HG02759 (cell line): Measurements from ENCODE around the gene DTX2.
"Not testable (repeated sequence)": the region's sequence is repeated elsewhere in the genome, so short reads cannot be mapped to it uniquely, and the experiment has no call there.

ENCODE experiments used
- ATAC-seq: cut with Tn5 transposase; IDR thresholded peaks from one replicate; pipeline ENCODE4 v1.9.1; 2021; ENCODE audit warnings: mild to moderate bottlenecking, moderate library complexity; ENCODE audit not compliant: unreplicated experiment

DTX2 gene

DNA sequence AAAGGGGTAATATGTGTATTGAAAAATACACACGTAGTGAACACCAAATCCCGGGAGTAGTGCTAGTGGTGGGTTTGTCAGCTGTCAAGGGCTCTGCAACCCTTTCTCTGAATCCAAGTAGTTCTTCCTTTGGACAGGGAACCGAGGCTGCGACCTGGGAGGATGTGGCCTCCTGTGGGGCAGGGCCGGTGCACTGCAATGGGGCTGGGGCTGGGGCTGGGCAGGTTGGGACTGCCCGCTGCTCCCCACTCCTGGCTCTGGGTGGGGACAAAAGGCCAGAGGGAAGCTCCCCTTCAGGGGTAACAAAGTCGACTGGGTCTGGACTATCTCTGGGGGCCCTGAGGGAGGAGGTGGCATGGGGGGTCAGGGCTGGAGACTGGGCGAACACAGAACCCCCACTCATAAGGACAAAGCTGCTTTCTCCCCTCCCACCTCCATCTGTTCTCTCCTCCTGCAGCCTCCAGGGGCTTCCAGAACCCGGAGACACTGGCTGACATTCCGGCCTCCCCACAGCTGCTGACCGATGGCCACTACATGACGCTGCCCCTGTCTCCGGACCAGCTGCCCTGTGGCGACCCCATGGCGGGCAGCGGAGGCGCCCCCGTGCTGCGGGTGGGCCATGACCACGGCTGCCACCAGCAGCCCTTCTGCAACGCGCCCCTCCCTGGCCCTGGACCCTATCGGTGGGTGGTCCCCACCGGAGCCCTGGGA, 49.8 kb downstream of the DTX2 start:
- not testable (repeated sequence) for ATAC-seq

DNA sequence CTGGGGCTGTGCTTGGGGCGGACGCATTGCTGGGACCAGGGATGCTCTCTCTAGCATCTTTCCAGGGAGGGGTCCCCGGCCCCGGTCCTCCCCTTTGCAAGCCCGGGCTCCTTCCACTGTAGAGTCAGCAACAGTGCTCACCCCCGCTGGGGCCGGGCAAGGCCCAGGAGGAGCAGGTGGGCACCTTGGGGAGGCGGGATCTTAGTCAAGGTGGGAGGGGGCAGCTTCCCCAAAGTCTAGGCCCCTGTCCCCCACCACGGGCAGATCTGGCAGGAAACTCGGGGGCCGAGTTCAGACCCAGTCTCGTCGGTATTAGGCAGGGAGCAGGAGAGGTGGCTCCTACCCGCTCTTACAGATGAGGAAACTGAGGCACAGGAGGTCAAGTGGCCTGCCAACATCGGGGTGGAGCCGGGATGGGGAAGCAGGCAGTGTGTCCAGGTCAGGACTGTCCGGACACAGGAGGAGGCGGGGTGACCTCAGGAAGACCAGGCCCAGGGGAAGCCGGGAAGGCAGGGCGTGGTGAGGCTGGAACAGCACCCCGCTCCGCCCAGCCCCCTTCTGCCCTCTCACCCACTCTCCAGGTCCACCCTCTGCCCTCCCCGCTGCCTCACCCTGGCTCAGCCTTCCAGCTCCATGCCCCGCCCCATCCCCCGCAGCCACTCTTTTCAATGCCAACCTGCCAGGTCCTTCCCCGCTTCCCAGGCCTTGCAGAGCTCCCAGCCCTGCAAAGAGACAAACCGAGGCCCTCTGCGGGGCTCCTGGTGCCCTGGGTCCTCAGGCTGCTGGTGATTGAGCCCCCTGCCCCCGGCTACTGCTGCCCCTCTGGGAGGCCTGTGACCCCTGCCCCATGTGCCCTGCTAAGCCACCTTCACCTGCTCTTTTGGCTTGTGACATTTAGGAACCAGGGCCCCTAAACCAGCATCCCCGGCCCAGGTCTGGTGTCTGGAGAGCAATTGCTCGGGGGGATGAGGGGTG, 50.7 kb downstream of the DTX2 start:
- ATAC-seq, result not testable (repeated sequence)

DNA sequence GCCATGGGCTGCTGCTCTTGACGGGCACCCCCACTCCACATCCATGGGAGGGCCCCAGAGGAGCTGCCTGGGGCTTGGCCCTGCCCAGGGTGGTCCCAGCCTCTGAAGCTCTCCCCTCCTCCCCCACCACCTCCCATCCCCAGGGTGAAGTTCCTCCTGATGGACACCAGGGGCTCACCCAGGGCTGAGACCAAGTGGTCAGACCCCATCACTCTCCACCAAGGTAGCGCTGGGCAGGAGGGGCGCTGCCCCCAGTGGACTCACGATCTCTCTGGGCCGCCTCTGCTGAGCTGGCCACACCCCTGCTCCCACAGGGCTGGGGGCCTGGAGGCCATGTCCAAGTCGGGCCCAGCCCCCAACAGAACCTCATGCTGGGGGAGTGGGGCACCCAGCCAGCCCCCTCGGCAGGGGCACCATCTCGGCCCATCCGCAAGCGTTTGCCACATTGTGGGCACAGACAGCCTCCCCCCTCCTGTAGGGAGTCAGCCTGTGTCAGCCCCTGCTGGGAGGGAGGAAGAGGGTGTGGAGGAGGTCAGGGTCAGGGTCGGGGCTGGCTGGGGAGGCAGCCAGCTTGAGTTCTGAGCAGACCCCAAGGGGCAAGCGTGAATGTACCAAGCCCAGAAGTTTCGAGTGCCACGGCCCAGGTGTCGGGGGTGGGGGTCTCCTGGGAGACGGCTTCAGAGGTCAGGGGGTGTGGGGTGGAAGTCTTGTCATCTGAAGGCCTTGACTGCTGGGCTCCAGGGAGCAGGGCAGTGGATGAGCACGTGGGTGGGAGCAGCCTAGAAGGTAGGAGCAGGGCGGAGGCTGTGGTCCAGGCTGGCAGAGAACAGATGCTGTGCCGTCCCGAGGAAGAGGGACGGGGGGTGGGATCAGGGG, 51.7 kb downstream of the DTX2 start:
- ATAC-seq, result no peak

GRCh38 chr7:76513817-76514799, 52.6 kb downstream of the DTX2 start:
- ATAC-seq, result no peak

GRCh38 chr7:76514926-76515771, 53.6 kb downstream of the DTX2 start:
- no peak for ATAC-seq

GRCh38 chr7:76515999-76516443, 54.5 kb downstream of the DTX2 start:
- ATAC-seq, result no peak

- ATAC-seq, result not testable (repeated sequence)
These were observed 55.4 kb downstream of the DTX2 start for GRCh38 chr7:76516932-76517331.

- ATAC-seq, result not testable (repeated sequence)
These were observed 64.7 kb downstream of the DTX2 start for GRCh38 chr7:76526183-76526582.

DNA sequence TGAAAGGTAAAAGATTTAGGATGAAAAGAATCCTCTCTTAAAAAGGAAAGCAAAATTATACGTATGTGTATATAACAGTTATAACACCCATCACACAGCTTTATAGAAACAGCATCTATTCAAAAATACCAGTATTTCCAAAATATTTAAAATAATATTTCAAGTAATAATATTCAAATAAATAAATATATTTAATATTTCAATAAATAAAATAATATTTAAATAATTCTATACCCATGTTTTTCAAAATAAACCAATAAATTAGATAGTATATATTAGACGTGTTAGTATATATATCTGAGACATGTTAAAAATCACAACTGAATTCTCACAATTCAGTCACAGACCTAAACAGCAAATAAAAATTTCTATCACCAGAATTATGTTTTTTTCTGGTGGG, 70.1 kb downstream of the DTX2 start:
- not testable (repeated sequence) for ATAC-seq

GRCh38 chr7:76543197-76543596, 81.7 kb downstream of the DTX2 start, which contains the start of gene SPDYE16:
Gene SPDYE16, minus strand, starts transcription at chr7:76543297. Its CDS starts 1,838 bp downstream, at chr7:76541459.
- not testable (repeated sequence) for ATAC-seq

- ATAC-seq, result peak; percentile 99
These were observed 87.7 kb downstream of the DTX2 start for GRCh38 chr7:76549025-76549854.

DNA sequence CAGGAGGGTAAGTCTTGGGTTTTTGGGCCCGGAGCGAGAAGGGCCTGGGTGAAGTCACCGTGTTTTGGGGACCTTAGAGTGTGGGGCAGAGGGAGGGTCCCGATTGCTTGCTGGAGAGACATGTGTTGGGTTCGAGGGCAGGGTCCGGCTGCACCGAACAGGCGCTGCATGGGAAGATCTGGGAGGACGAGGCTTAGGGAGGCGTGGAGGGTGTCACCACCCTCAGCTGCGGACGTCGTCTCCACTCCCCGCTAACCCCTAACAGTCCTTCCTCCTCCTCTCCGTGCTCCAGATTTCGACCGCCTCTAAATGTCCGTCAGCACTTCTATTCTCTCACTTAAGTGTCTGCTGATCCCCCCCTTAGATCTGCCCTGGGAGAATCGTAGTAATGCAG, 88.3 kb downstream of the DTX2 start:
- ATAC-seq, result not testable (repeated sequence)

DNA sequence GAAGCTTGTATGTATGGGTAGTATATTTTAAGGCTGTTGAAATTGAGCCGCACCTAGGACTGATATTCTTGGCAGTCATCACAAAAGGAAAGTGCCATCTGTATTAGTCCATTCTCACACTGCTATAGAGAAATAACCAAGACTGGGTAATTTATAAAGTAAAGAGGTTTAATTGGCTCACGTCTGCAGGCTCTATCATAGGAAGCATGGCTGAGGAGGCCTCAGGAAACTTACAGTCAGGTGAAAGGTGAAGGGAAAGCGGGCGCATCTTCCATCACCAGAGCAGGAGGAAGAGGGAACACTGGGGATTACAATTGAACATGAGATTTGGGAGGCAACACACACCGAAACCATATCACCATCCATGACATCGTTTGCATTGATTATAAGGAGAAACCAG, 90.5 kb downstream of the DTX2 start:
- ATAC-seq, result not testable (repeated sequence)
